OCI-LY1 (cell line): Measurements from ENCODE around the gene UGT3A2.

Source experiments
- H2AFZ ChIP-seq: fragments of 200-600 bp; sonication (generic), shearing (Covaris generic); 2 replicates; pipeline ENCODE4 v1.6.0; 2014; ENCODE audit warnings: antibody characterized with exemption, mild to moderate bottlenecking, low read length
- H3F3A ChIP-seq: fragments of 200-600 bp; sonication (generic), shearing (Covaris generic); 2 replicates; pipeline ENCODE4 v1.6.0; 2014; ENCODE audit warnings: mild to moderate bottlenecking, antibody characterized with exemption, low read length, moderate library complexity; ENCODE audit not compliant: insufficient read depth
- H3K27ac ChIP-seq: fragments of 200-600 bp; sonication (generic); 2 replicates; pipeline ENCODE4 v1.5.1; 2014; ENCODE audit warnings: low read length, mixed run types, mild to moderate bottlenecking, low read depth; ENCODE audit not compliant: poor library complexity, severe bottlenecking
- H3K27me3 ChIP-seq: fragments of 200-600 bp; sonication (generic); 2 replicates; pipeline ENCODE4 v1.6.0; 2014; ENCODE audit warnings: antibody characterized with exemption, mild to moderate bottlenecking, low read length, moderate library complexity; ENCODE audit not compliant: insufficient read depth
- H3K36me3 ChIP-seq: fragments of 200-600 bp; sonication (generic); 2 replicates; pipeline ENCODE4 v1.6.1; 2014; ENCODE audit warnings: mild to moderate bottlenecking, antibody characterized with exemption, low read length, moderate library complexity, mixed read lengths; ENCODE audit not compliant: insufficient read depth
- H3K4me1 ChIP-seq: fragments of 200-600 bp; sonication (generic); 2 replicates; pipeline ENCODE4 v1.5.1; 2014; ENCODE audit warnings: mild to moderate bottlenecking, low read length, moderate library complexity; ENCODE audit not compliant: insufficient read depth, severe bottlenecking
- H3K4me2 ChIP-seq: fragments of 200-600 bp; sonication (generic), shearing (Covaris generic); 2 replicates; pipeline ENCODE4 v1.6.1; 2014; ENCODE audit warnings: low read length
- H3K4me3 ChIP-seq: fragments of 200-600 bp; sonication (generic); 2 replicates; pipeline ENCODE4 v1.5.1; 2014; ENCODE audit warnings: low read length, low read depth, mild to moderate bottlenecking, mixed read lengths; ENCODE audit not compliant: poor library complexity, severe bottlenecking
- H3K79me2 ChIP-seq: fragments of 200-600 bp; shearing (Covaris generic); 2 replicates; pipeline ENCODE4 v1.6.1; 2016; ENCODE audit warnings: mixed run types, low read length, mixed read lengths; ENCODE audit not compliant: insufficient read depth
- H3K9ac ChIP-seq: fragments of 200-600 bp; sonication (generic), shearing (Covaris generic); 2 replicates; pipeline ENCODE4 v1.6.1; 2014; ENCODE audit warnings: mild to moderate bottlenecking, low read length, mixed read lengths
- H3K9me2 ChIP-seq: fragments of 200-600 bp; sonication (generic), shearing (Covaris generic); 2 replicates; pipeline ENCODE4 v1.6.1; 2014; ENCODE audit warnings: low read depth, mild to moderate bottlenecking, low read length, mixed read lengths
- H3K9me3 ChIP-seq: fragments of 200-600 bp; shearing (Covaris generic); 2 replicates; pipeline ENCODE4 v1.6.1; 2014; ENCODE audit warnings: low read length, mixed read lengths
- H4K20me1 ChIP-seq: fragments of 200-600 bp; sonication (generic), shearing (Covaris generic); 2 replicates; pipeline ENCODE4 v1.6.0; 2016; ENCODE audit warnings: mild to moderate bottlenecking, low read length; ENCODE audit not compliant: insufficient read depth
- CTCF ChIP-seq: fragments of 200-600 bp; sonication (generic), shearing (Covaris generic); IDR thresholded peaks from 2 replicates; pipeline ENCODE4 v1.5.1; 2017; ENCODE audit warnings: mild to moderate bottlenecking, antibody characterized with exemption, low read length, moderate library complexity, mixed read lengths
- EZH2 ChIP-seq: fragments of 200-600 bp; sonication (generic), shearing (Covaris generic); IDR thresholded peaks from 2 replicates; pipeline ENCODE4 v1.8.0; 2017; ENCODE audit warnings: borderline replicate concordance, mixed run types, mild to moderate bottlenecking, antibody characterized with exemption, low read length, moderate library complexity, mixed read lengths

Gene UGT3A2

DNA sequence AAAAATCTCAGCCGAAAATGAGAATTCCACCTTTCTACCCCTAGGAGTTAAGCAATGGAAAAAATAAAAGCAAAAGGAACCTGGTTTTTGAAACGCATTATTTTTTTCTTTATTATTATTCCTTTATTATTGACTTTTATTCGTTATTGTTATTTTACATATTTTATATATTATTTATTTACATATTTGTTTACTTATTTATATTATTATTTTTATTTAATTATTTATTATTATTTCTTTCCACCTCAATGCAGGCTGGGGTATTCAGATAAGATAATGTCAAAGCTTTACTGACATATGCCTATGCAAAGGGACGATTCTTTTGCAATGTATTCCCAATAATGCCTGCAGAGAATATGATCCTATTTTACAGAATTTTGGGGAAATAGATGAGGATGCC, 16.7 kb downstream of the UGT3A2 start:
- Histone ChIP-seq H3K4me3 (no peak overlapping the region), H3K79me2 (no peaks in the 10 kb centered on the region), H3K9ac (no peak overlapping the region), H3K4me1 (no peaks in the 10 kb centered on the region), H2AFZ (no peak overlapping the region), H3K36me3 (no peaks in the 10 kb centered on the region), H3K9me3 (no peaks in the 10 kb centered on the region), H3K4me2 (no peak overlapping the region), H3F3A (no peaks in the 10 kb centered on the region), H3K27me3 (no peaks in the 10 kb centered on the region), H3K9me2 (no peaks in the 10 kb centered on the region), H3K27ac (no peak overlapping the region), H4K20me1 (no peaks in the 10 kb centered on the region)
- TF ChIP-seq CTCF (no peak), EZH2 (no peak)

GRCh38 chr5:36047384-36048160, 19.1 kb downstream of the UGT3A2 start:
- Histone ChIP-seq H3K9me3 (no peaks in the 10 kb centered on the region), H3K4me1 (no peaks in the 10 kb centered on the region), H4K20me1 (no peaks in the 10 kb centered on the region), H3K4me3 (no peak overlapping the region), H3K9me2 (no peaks in the 10 kb centered on the region), H3F3A (no peaks in the 10 kb centered on the region), H3K27ac (no peak overlapping the region), H3K27me3 (no peaks in the 10 kb centered on the region), H3K36me3 (no peaks in the 10 kb centered on the region), H2AFZ (no peak overlapping the region), H3K4me2 (no peak overlapping the region), H3K9ac (no peak overlapping the region), H3K79me2 (no peaks in the 10 kb centered on the region)
- no peak for TF ChIP-seq EZH2
- TF ChIP-seq CTCF, result no peak

- Histone ChIP-seq H3K9me3 (no peaks in the 10 kb centered on the region), H3K27me3 (no peaks in the 10 kb centered on the region), H3K9me2 (no peaks in the 10 kb centered on the region), H3K4me1 (no peaks in the 10 kb centered on the region), H3K9ac (no peak overlapping the region), H3K27ac (no peak overlapping the region), H4K20me1 (no peaks in the 10 kb centered on the region), H3K4me2 (no peak overlapping the region), H3K79me2 (no peaks in the 10 kb centered on the region), H3K4me3 (no peak overlapping the region), H3F3A (no peaks in the 10 kb centered on the region), H3K36me3 (no peaks in the 10 kb centered on the region), H2AFZ (no peak overlapping the region)
- no peak for TF ChIP-seq EZH2
- TF ChIP-seq CTCF, result no peak
Observed at GRCh38 chr5:36045895-36046294, 20.8 kb downstream of the UGT3A2 start.
